Suprapubic skin (tissue), 4 donors: Measurements from ENCODE around the gene CHAF1A.

Source experiments
- EP300 ChIP-seq: sonication (generic); formaldehyde crosslinking; IDR thresholded peaks from one replicate; pipeline ENCODE4 v1.6.1; 2017; ENCODE audit warnings: antibody characterized with exemption
- POLR2A ChIP-seq, 2 donors: fragments of 450-650 bp; IDR thresholded peaks; one replicate each; pipeline ENCODE4 v1.6.1; 2017; ENCODE audit warnings: antibody characterized with exemption in 2 of 2, mild to moderate bottlenecking in 2 of 2, moderate library complexity in 2 of 2
- POLR2AphosphoS5 ChIP-seq, 3 donors: sonication (generic); formaldehyde crosslinking; IDR thresholded peaks; one replicate each; pipeline ENCODE4 v1.6.1; 2017; ENCODE audit warnings: antibody characterized with exemption in 3 of 3
- TF ChIP-seq, protein P1 (sequence below), 2 donors: fragments of 200-600 bp in 1 of 2; fragments of 450-650 bp in 1 of 2; sonication (generic) in 1 of 2; IDR thresholded peaks; one replicate each; pipeline ENCODE4 v1.5.1; 2016 to 2019; ENCODE audit warnings: antibody characterized with exemption in 2 of 2, mild to moderate bottlenecking in 1 of 2, moderate library complexity in 1 of 2

DNA sequence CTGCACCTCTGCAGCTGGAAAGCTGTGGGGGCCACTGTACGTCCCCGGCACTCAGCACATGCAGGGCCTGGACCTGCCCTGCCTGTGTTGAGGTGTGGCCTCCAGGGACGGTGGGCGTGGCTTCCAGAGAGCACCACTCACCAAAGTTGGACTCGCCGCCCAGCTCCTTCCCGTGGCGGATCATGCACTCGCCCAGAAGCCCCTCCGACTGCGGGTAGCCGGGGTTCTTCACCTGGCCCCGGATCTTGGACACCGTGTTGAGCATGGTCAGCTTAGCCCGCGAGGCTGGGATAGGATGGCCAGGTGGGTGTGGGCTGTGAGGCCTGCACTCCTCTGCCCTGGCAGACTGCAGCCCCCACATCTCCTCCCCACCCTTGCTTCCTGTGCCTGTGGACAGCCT is 37.1 kb upstream of the CHAF1A start:
- TF ChIP-seq, protein P1, sequence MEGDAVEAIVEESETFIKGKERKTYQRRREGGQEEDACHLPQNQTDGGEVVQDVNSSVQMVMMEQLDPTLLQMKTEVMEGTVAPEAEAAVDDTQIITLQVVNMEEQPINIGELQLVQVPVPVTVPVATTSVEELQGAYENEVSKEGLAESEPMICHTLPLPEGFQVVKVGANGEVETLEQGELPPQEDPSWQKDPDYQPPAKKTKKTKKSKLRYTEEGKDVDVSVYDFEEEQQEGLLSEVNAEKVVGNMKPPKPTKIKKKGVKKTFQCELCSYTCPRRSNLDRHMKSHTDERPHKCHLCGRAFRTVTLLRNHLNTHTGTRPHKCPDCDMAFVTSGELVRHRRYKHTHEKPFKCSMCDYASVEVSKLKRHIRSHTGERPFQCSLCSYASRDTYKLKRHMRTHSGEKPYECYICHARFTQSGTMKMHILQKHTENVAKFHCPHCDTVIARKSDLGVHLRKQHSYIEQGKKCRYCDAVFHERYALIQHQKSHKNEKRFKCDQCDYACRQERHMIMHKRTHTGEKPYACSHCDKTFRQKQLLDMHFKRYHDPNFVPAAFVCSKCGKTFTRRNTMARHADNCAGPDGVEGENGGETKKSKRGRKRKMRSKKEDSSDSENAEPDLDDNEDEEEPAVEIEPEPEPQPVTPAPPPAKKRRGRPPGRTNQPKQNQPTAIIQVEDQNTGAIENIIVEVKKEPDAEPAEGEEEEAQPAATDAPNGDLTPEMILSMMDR (IDR thresholded peaks at IDR 0.05) = no peak
- no peak for TF ChIP-seq POLR2A (IDR thresholded peaks at IDR 0.05)
- no peak for TF ChIP-seq POLR2AphosphoS5 (IDR thresholded peaks at IDR 0.05)
- no peak for TF ChIP-seq EP300
